ENCODE data around the gene ZW10. TPM values are rescaled to one million over a fixed set of nuclear protein-coding genes. Genes with fewer than 3 reads are reported as not detected.
A peak's percentile ranks its signal among the peaks of the same experiment; 100 is the strongest.
"Not testable (repeated sequence)": the region's sequence is repeated elsewhere in the genome, so short reads cannot be mapped to it uniquely, and the experiment has no call there.

The ZW10 gene
- total RNA-seq, 1 experiment from 2014 or later = 34.6 TPM

GRCh38 chr11:113763040-113763439 lies 10.5 kb downstream of the ZW10 start:
- not testable (repeated sequence) for DNase-seq (ENCODE audit: low read depth)

GRCh38 chr11:113760241-113760640 lies 13.3 kb downstream of the ZW10 start:
- DNase-seq (ENCODE audit: low read depth) = no peak

DNA sequence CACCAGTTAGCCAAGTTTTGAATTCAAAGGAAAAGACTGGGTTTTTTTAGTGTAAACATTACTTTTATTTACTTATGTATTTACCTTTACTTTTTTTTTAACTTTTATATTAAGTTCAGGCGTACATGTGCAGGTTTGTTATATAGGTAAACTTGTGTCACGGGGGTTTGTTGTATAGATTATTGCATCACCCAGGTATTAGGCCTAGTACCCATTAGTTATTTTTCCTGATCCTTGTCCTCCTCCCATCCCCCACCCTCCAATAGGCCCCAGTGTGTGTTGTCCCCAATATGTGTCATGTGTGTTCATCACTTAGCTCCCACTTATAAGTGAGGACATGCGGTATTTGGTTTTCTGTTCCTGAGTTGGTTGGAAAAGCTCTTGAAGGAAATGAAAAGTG lies 20.6 kb downstream of the ZW10 start:
- no peak for DNase-seq (ENCODE audit: low read depth)

DNA sequence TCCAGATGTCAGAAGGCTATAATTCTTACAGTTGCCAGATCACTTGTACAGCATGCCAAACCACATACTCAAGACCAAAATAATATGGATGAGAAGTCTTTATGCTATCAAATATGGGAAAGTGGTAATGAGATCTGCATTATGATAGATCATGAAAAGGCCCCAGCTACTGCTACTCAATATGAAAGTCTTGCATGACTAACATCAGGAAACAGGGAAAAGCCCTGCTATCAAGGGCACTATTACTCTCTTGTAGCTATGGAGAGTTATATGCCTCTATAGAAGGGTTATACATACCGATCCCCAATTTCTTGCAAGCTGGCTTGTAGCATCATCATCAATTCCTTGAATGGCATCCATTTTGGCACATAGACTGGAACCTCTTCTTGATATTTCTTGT lies 37.2 kb downstream of the ZW10 start:
- DNase-seq (ENCODE audit: low read depth) = no peak

DNA sequence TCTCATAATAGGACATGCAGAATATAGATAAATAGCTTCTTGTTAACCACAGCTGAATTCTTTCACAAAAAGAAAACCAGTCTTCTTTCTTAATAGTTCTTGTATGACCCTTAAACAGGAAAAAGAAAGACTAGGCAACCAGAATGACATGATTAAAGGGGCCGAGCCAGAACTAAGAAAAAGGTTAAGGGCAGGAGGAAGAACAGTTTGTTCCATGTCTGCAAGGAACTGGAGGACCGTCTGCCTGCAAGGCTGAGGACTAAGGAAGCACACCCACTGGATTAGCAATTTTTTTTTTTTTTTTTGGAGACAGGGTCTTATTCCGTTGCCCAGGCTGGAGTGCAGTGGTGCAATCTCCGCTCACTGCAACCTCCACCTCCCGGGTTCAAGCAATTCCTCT lies 41.4 kb downstream of the ZW10 start:
- DNase-seq (ENCODE audit: low read depth) = no peak

DNA sequence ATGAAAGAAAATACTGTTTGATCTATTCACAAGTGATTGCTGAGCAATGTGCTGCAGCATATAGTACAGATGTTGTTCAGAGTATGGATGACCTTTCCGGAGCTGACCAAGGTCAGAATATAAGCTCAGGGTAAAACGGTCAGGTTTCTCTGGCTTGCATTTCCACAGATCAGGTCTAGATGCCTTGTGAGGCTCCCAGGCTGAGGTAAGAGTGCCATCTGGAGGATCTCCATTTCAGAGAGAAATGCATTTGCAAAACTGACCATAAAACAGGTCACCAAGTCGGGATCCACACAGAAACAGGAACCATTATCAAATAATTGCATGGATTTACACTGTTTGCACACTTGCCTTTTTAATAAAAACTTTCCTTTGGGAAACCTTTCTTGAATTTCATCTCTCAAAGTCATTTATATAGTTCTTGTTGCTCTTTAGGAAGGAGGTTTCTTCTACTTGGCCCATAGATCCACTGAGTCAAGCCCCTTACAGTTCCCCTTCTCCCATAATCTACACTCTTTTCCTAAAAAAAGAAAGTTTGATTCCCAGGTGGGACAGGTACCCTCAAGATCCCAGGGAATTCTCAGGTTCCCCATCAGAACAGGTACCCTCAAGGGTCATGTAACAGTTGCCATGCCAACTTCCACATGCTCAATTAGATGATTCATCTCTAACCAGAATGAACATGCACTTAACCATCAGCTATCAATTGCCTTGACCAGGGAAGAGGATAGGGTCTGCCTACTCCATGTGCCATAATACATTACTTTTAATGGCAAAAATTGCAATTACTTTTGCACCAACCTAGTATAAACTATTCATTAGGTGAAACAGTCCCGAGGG lies 42.4 kb downstream of the ZW10 start:
- peak; percentile 49 for DNase-seq (ENCODE audit: low read depth)

GRCh38 chr11:113729456-113729855 lies 44.0 kb downstream of the ZW10 start:
- DNase-seq (ENCODE audit: low read depth) = no peak

DNA sequence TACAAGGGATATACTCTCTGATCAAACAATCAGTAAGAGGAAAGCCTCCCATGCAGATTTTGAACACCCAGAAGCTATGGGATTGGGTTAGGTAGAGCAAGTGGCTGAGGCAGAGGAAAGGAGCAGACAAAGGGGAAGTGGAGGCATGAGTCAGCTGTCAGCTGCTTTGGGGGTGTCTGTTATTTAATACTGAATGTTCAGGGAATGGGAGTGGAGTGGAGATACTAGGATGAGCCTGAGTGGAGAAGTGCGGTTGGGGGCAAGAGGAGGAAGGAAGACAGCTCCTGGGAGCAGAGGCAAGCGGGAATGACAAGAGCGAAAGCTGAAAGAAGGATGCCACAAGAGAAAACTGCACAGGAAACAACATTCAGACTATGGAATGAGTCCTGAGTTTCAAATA lies 44.7 kb downstream of the ZW10 start:
- DNase-seq (ENCODE audit: low read depth) = no peak

DNA sequence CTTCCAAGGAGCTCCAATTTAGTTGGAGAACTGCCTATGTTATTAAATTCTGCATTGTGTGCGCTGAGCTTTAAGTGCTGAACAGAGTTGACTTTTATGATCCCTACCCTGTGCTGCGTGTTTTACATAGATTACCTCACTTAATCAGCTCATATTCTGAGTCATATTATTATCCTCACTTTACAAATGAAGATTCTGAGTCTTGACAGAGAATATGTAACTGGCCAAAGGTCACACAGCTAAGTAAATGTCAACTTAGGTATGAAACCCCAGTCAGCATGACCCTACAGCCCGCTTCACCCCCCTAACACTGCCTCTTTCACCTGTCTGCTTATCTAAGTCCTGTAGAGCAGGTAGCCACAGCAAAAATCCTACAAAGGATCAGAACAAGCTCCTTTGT lies 47.6 kb downstream of the ZW10 start:
- DNase-seq (ENCODE audit: low read depth) = no peak

- no peak for DNase-seq (ENCODE audit: low read depth)
These were observed 48.1 kb downstream of the ZW10 start for GRCh38 chr11:113725407-113725806.

- DNase-seq (ENCODE audit: low read depth) = no peak
These were observed 48.7 kb downstream of the ZW10 start for GRCh38 chr11:113724778-113725177.

- DNase-seq (ENCODE audit: low read depth) = no peak
These were observed 49.7 kb downstream of the ZW10 start for GRCh38 chr11:113723787-113724186.

- DNase-seq (ENCODE audit: low read depth) = no peak
These were observed 50.6 kb downstream of the ZW10 start for GRCh38 chr11:113722934-113723333.

- DNase-seq (ENCODE audit: low read depth) = no peak
These were observed 51.3 kb downstream of the ZW10 start for GRCh38 chr11:113722221-113722620.

GRCh38 chr11:113721462-113722066 lies 51.9 kb downstream of the ZW10 start:
- DNase-seq (ENCODE audit: low read depth) = no peak

DNA sequence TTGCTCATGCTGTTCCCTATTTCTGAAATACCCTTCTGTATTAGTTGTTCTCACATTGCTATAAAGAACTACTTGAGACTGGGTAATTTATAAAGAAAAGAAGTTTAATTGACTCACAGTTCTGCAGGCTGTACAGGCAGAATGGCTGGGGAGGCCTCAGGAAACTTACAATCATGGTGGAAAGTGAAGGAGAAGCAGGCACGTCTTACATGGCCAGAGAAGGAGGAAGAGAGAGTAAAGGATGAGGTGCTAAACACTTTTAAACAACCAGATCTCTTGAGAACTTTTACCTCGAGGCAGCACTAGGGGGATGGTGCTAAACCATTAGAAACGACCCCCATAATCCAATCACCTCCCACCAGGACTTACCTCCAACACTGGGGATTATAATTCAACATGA lies 53.0 kb downstream of the ZW10 start:
- not testable (repeated sequence) for DNase-seq (ENCODE audit: low read depth)

- DNase-seq (ENCODE audit: low read depth) = no peak
These were observed 57.4 kb downstream of the ZW10 start for GRCh38 chr11:113715882-113716625.

GRCh38 chr11:113715273-113715672 lies 58.2 kb downstream of the ZW10 start:
- DNase-seq (ENCODE audit: low read depth) = no peak

DNA sequence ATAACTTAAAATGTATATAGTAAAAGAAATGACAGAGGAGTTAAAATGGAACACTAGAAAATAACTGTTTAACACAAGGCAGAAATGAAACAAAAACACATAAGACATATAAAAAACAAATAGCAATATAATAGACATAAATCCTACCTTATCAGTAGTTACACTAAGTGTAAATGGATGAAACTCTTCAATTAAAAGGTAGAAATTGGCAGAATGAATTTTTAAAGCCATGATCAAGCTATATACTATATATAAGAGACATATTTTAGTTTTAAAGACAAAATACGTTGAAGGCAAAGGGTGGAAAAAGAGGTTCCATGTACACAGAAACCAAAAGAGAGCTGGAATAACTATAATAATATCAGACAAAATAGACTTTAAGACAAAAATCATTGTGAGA lies 62.5 kb downstream of the ZW10 start:
- DNase-seq (ENCODE audit: low read depth) = no peak

- DNase-seq (ENCODE audit: low read depth) = no peak
These were observed 67.4 kb downstream of the ZW10 start, which contains the start of gene TMPRSS5 for GRCh38 chr11:113705871-113706655. TSS of gene TMPRSS5 (minus strand) at chr11:113706308. CDS start at chr11:113706224, 84 bp downstream.

- not testable (repeated sequence) for DNase-seq (ENCODE audit: low read depth)
These were observed 69.9 kb downstream of the ZW10 start for GRCh38 chr11:113703551-113703950.

DNA sequence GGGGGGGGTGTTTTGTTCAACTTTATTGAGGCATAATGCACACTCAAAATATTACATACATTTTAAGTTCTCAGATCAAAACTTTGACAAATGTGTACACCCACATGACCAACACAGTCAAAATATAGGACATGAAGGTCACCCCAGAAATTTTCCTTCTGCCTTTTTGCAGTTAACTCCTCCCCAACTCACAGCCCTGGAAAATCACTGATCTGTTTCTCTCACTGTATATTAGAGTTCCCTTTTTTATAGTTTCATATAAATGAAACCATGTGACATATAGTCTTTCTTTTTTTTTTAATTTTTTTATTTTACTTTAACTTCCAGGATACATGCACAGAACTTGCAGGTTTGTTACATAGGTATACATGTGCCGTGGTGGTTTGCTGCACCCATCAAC lies 72.0 kb downstream of the ZW10 start:
- DNase-seq (ENCODE audit: low read depth) = no peak

Data from Daoy (cell line).